SK-N-SH (cell line): Measurements from ENCODE around the gene DEPDC7. TPM values are rescaled to one million over a fixed set of nuclear protein-coding genes. Genes with fewer than 3 reads are reported as not detected.

ENCODE experiments used
- polyA plus RNA-seq, 3 experiments: library from polyadenylated mRNA; depleted of rRNA; stranded (reverse); fragments of >200 nt; gene quantifications; 2 replicates each; pipeline ENCODE4 v1.2.3, GENCODE V29; 2012
- small RNA-seq, 7 experiments: library from RNA; depleted of rRNA; stranded (forward); fragments of <200 nt; gene quantifications; one replicate each; pipeline ENCODE3, GENCODE V24; 2012

Gene DEPDC7
- polyA plus RNA-seq, 1 of the 3 experiments (the other 2 are of a cell fraction): 9.7 TPM

Small RNA genes within 50 kb of the gene (small RNA-seq; reads per million reads assigned to genes)
- 0 reads per million in 7 experiments for gene RF00019

Other genes with a start within 250 kb of the DEPDC7 start
- not detected in 2 replicates for gene CCDC73, start 221.2 kb upstream of the DEPDC7 start, polyA plus RNA-seq (2012; rRNA removed)
- 0.21 TPM in 2 replicates for gene PRRG4, start 186.0 kb upstream of the DEPDC7 start, polyA plus RNA-seq (2012; rRNA removed)
- 4.2 and 4.4 TPM in 2 replicates for gene QSER1, start 123.1 kb upstream of the DEPDC7 start, polyA plus RNA-seq (2012; rRNA removed)
- gene TCP11L1, start 23.7 kb downstream of the DEPDC7 start, polyA plus RNA-seq (2012; rRNA removed): 12.7 and 15.1 TPM in 2 replicates
- 26.3 and 34.6 TPM in 2 replicates for gene CSTF3, start 145.6 kb downstream of the DEPDC7 start, polyA plus RNA-seq (2012; rRNA removed)
- 5.2 and 7.0 TPM in 2 replicates for gene HIPK3, start 241.5 kb downstream of the DEPDC7 start, polyA plus RNA-seq (2012; rRNA removed)